Tibial nerve (tissue), 3 donors: ENCODE results near the gene LHX2.

Experiments used
- CTCF ChIP-seq, 5 experiments: fragments of 200-600 bp in 3 of 5; fragments of 450-650 bp in 2 of 5; sonication (generic) in 3 of 5; IDR thresholded peaks; one replicate each; pipeline ENCODE4 v1.5.1; 2016 to 2019; ENCODE audit warnings: antibody characterized with exemption in 5 of 5, mild to moderate bottlenecking in 3 of 5, moderate library complexity in 2 of 5
- POLR2A ChIP-seq, 2 donors: fragments of 450-650 bp; IDR thresholded peaks; one replicate each; pipeline ENCODE4 v1.6.1; 2017; ENCODE audit warnings: antibody characterized with exemption in 2 of 2, mild to moderate bottlenecking in 2 of 2, moderate library complexity in 2 of 2

- TF ChIP-seq CTCF (IDR thresholded peaks at IDR 0.05) (no peak), POLR2A (IDR thresholded peaks at IDR 0.05) (no peak)
Observed at GRCh38 chr9:124054582-124055227, 43.1 kb downstream of the LHX2 start.
